HepG2 (cell line): ENCODE results near the gene SNRPD3. TPM values are rescaled to one million over a fixed set of nuclear protein-coding genes. Genes with fewer than 3 reads are reported as not detected.
A peak's percentile ranks its signal among the peaks of the same experiment; 100 is the strongest.

Experiments used
- ATRX ChIP-seq: sonication (generic); formaldehyde crosslinking; IDR thresholded peaks from 2 replicates; pipeline ENCODE4 v1.4.0; 2020; ENCODE audit warnings: missing genetic modification reagents, borderline replicate concordance
- CREB3 ChIP-seq: sonication (generic); formaldehyde crosslinking; IDR thresholded peaks from 2 replicates; pipeline ENCODE4 v1.5.0; 2020; ENCODE audit warnings: missing genetic modification reagents
- GTF2F1 ChIP-seq: fragments of 150-350 bp; IDR thresholded peaks from 2 replicates; pipeline ENCODE4 v1.6.1; 2014; ENCODE audit warnings: low read length
- HNRNPUL1 ChIP-seq: fragments of 200-400 bp; formaldehyde crosslinking; IDR thresholded peaks from 2 replicates; pipeline ENCODE4 v1.6.1; 2017; ENCODE audit warnings: low read depth, mild to moderate bottlenecking, low read length, moderate library complexity
- KLF6 ChIP-seq: IDR thresholded peaks from 2 replicates; pipeline ENCODE4 v1.8.0; 2016; ENCODE audit warnings: missing biosample characterization, missing genetic modification reagents
- NFIC ChIP-seq: IDR thresholded peaks from 2 replicates; pipeline ENCODE4 v1.6.1; 2012; ENCODE audit warnings: mild to moderate bottlenecking, low read length, inconsistent platforms
- NR1H2 ChIP-seq: sonication (generic); formaldehyde crosslinking; IDR thresholded peaks from 2 replicates; pipeline ENCODE4 v1.8.1; 2022; ENCODE audit warnings: low read depth, missing genetic modification reagents, borderline replicate concordance
- POLR2G ChIP-seq: fragments of 200-400 bp; formaldehyde crosslinking; IDR thresholded peaks from 2 replicates; pipeline ENCODE4 v1.6.1; 2018; ENCODE audit warnings: mild to moderate bottlenecking, low read depth, low read length, moderate library complexity
- SRY ChIP-seq: sonication (generic); formaldehyde crosslinking; IDR thresholded peaks from 2 replicates; pipeline ENCODE4 v1.8.0; 2022; ENCODE audit warnings: mild to moderate bottlenecking, missing genetic modification reagents
- TSC22D2 ChIP-seq: sonication (generic); formaldehyde crosslinking; IDR thresholded peaks from 2 replicates; pipeline ENCODE4 v1.5.1; 2020; ENCODE audit warnings: missing genetic modification reagents, mild to moderate bottlenecking, borderline replicate concordance
- ZBTB49 ChIP-seq: sonication (generic); formaldehyde crosslinking; IDR thresholded peaks from 2 replicates; pipeline ENCODE4 v1.4.0; 2020; ENCODE audit warnings: missing genetic modification reagents, borderline replicate concordance
- ZFP1 ChIP-seq: IDR thresholded peaks from 2 replicates; pipeline ENCODE4 v1.6.1; 2016
- ZNF276 ChIP-seq: sonication (generic); formaldehyde crosslinking; IDR thresholded peaks from 2 replicates; pipeline ENCODE4 v1.4.0; 2020; ENCODE audit warnings: mild to moderate bottlenecking, low read depth, missing genetic modification reagents
- ZNF362 ChIP-seq: sonication (generic); formaldehyde crosslinking; IDR thresholded peaks from 2 replicates; pipeline ENCODE4 v1.4.0; 2020; ENCODE audit warnings: missing genetic modification reagents, mild to moderate bottlenecking, borderline replicate concordance
- ZNF556 ChIP-seq: sonication (generic); formaldehyde crosslinking; IDR thresholded peaks from 2 replicates; pipeline ENCODE4 v1.4.0; 2020; ENCODE audit warnings: mild to moderate bottlenecking, missing genetic modification reagents, borderline replicate concordance
- ZNF598 ChIP-seq: sonication (generic); formaldehyde crosslinking; IDR thresholded peaks from 2 replicates; pipeline ENCODE4 v1.5.1; 2020; ENCODE audit warnings: mild to moderate bottlenecking, missing genetic modification reagents, borderline replicate concordance
- ZNF605 ChIP-seq: sonication (generic); formaldehyde crosslinking; IDR thresholded peaks from 2 replicates; pipeline ENCODE4 v1.8.0; 2022; ENCODE audit warnings: mild to moderate bottlenecking, missing genetic modification reagents
- ZNF740 ChIP-seq: sonication (generic); formaldehyde crosslinking; IDR thresholded peaks from 2 replicates; pipeline ENCODE4 v1.4.0; 2020; ENCODE audit warnings: missing genetic modification reagents
- ZNF780A ChIP-seq: sonication (generic); formaldehyde crosslinking; IDR thresholded peaks from 2 replicates; pipeline ENCODE4 v1.8.0; 2022; ENCODE audit warnings: mild to moderate bottlenecking, missing genetic modification reagents, moderate library complexity
- ZNF784 ChIP-seq: sonication (generic); formaldehyde crosslinking; IDR thresholded peaks from 2 replicates; pipeline ENCODE4 v1.5.1; 2020; ENCODE audit warnings: missing genetic modification reagents, mild to moderate bottlenecking, borderline replicate concordance
- ZZZ3 ChIP-seq: sonication (generic); formaldehyde crosslinking; IDR thresholded peaks from 2 replicates; pipeline ENCODE4 v1.4.0; 2020; ENCODE audit warnings: missing genetic modification reagents, mild to moderate bottlenecking, borderline replicate concordance
- polyA plus RNA-seq, 8 experiments: library from polyadenylated mRNA; depleted of rRNA in 3 of 8; stranded (reverse) in 7 of 8; unstranded in 1 of 8; fragments of >200 nt; fragmentation: Illumina TruSeq in 4 of 8; extraction: Trizol in 4 of 8; gene quantifications; 2 replicates each; pipeline versions ENCODE4 v1.2.1 to v1.2.3, GENCODE V29; 2011 to 2016; ENCODE audit warnings: low read depth in 4 of 8, missing spikeins in 1 of 8, mixed read lengths in 1 of 8; ENCODE audit not compliant: insufficient read depth in 1 of 8
- total RNA-seq, 5 experiments: library from RNA; depleted of rRNA; stranded (reverse); fragments of >200 nt; fragmentation: Illumina TruSeq; extraction: Trizol; gene quantifications; 2 replicates each; pipeline ENCODE4 v1.2.3, GENCODE V29; 2016; ENCODE audit warnings: low read depth in 1 of 5

SNRPD3 gene
- total and polyA plus RNA-seq, 2 of the 13 experiments (the other 11 are each of a cell fraction or from before 2014, with no cell fraction given), result 110 to 209 TPM

GRCh38 chr22:24601217-24602104 is 45.7 kb downstream of the SNRPD3 start (continued):
- TF ChIP-seq NR1H2 (CRISPR knock-in tag), result no peak
- no peak for TF ChIP-seq KLF6
- no peak for TF ChIP-seq ZNF784 (CRISPR knock-in tag)
- 0 out of 2 replicates have a peak, but pooled peaks have one; percentile 51 for TF ChIP-seq ZNF598
- TF ChIP-seq ZNF605 (CRISPR knock-in tag), result no peak; the same call in 1 of the 2 replicates
- TF ChIP-seq ZNF740 (CRISPR knock-in tag), result no peak
- TF ChIP-seq ZFP1, result no peak
- TF ChIP-seq TSC22D2, result no peak
- no peak for TF ChIP-seq SRY (CRISPR knock-in tag)
- no peak for TF ChIP-seq ZNF362
- no peak for TF ChIP-seq GTF2F1
- no peak for TF ChIP-seq ZZZ3 (CRISPR knock-in tag)
- no peak for TF ChIP-seq ATRX (CRISPR knock-in tag)
- no peak for TF ChIP-seq ZNF556 (CRISPR knock-in tag)
- no peak for TF ChIP-seq ZNF780A
- no peak for TF ChIP-seq HNRNPUL1
- TF ChIP-seq POLR2G, result peak; percentile 73
- TF ChIP-seq ZNF276 (CRISPR knock-in tag), result no peak
- TF ChIP-seq ZBTB49 (CRISPR knock-in tag), result no peak
- no peak for TF ChIP-seq CREB3 (CRISPR knock-in tag)
- no peak for TF ChIP-seq NFIC
